ENCODE results near the gene GULP1. TPM values are rescaled to one million over a fixed set of nuclear protein-coding genes. Genes with fewer than 3 reads are reported as not detected.

GULP1 gene
- total RNA-seq, 1 donor from 2014 or later = 54.1 TPM

- peak; percentile 14 for DNase-seq (ENCODE audit: low read depth)
Measured at GRCh38 chr2:188466078-188466477, 174.4 kb downstream of the GULP1 start.

GRCh38 chr2:188466761-188467160 lies 175.1 kb downstream of the GULP1 start:
- DNase-seq (ENCODE audit: low read depth) = peak; percentile 42

DNA sequence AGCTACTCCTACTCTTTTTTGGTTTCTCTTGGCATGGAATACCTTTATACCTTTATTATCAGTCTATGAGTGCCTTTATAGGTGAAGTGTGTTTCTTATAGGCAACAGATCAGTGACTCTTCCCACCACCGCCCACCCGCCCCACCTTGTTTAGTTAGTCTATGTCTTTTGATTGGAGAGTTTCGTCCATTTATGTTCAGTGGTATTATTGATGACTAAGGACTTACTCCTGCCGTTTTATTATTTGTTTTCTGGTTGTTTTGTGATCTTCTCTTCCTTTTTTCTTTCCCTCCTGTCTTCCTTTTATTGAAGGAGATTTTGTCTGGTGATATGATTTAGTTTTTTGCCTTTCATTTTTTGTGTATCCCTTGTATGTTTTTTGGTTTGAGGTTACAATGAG lies 179.5 kb downstream of the GULP1 start:
- no peak for DNase-seq (ENCODE audit: low read depth)

DNA sequence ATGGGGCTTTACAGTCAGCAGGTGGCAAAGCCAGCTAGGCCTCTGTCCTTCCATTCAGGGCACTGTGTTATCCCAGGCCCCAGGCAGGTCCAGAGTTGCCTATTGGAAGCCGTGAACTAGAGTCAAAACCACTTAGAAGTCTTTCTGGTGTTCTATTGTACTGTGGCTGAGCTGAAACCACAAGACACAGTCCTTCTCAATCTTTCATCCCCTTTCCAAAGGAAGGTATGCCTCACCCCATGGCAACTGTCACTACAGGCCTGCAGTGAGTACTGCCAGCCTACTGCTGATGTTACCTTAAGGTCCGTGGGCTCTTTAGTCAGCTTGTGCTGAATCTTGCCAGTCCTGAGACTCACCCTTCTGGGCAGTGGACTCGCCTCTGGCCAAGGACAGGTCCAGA lies 181.6 kb downstream of the GULP1 start:
- peak; percentile 88 for DNase-seq (ENCODE audit: low read depth)

GRCh38 chr2:188474316-188474715 lies 182.6 kb downstream of the GULP1 start:
- peak; percentile 80 for DNase-seq (ENCODE audit: low read depth)

DNA sequence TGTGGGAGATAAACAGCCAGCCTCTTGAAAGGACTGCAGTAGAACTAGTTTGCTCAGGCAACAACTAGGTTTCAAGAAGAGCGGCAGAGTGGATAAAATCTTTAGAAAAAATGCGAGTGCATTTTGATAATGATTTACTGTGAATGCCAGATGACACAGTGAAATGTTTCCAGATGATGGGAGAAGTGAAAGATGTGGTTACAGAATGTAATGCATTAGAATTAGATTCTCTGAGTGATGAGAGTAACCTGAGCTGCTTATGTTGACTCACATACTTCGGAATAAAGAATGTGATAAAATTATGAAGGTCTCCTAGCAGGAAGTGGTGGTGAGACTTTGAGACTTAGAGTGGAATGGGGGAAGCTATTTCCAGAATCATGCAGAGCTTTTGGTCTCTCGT lies 184.3 kb downstream of the GULP1 start:
- peak; percentile 73 for DNase-seq (ENCODE audit: low read depth)

DNA sequence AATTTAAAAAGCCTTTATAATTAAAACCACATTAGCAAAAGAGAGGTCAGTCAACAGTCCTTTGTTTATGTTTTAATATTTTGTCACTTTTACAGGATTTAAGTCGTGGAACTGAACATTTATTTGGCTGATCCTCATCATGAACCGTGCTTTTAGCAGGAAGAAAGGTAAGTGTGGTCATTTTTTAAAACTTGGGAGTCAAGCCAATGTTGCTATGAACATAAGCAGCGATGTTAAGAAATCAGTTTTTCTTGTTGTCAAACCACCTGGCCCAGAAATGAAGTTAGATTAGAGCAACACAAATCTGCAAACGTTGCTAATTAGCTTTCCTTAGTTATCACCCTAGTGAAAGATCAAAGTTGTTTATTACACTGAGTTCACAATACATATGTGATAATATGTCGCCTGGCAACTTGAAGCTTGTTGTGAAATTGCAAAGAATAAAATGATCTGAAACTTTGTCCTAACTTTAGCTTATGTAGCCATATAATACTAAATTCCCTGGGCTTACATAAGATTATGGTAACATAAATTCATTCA lies 186.0 kb downstream of the GULP1 start:
- no peak for DNase-seq (ENCODE audit: low read depth)

- DNase-seq (ENCODE audit: low read depth) = no peak
Measured at GRCh38 chr2:188478724-188479123, 187.1 kb downstream of the GULP1 start.

GRCh38 chr2:188481474-188481873 lies 189.8 kb downstream of the GULP1 start:
- no peak for DNase-seq (ENCODE audit: low read depth)

DNA sequence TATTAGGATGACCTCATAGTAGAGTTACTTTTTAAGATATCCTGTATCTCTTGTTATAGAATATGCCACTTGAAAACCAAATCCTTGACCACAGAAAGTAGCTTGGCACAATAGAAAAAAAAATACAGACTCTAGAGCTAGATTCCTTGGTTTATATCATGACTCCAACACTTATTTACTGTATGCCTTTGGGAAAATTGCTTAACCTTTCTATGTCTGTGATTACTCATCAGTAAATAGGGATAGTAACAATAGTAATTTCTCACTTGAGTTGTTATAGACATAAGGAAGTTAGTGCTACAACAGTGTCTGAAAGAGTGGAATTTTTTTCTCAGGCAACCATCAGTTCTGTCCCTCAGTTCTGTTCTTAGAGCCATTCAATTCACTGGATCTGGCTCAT lies 193.8 kb downstream of the GULP1 start:
- peak; percentile 11 for DNase-seq (ENCODE audit: low read depth)

GRCh38 chr2:188492751-188493150 lies 201.1 kb downstream of the GULP1 start:
- no peak for DNase-seq (ENCODE audit: low read depth)

DNA sequence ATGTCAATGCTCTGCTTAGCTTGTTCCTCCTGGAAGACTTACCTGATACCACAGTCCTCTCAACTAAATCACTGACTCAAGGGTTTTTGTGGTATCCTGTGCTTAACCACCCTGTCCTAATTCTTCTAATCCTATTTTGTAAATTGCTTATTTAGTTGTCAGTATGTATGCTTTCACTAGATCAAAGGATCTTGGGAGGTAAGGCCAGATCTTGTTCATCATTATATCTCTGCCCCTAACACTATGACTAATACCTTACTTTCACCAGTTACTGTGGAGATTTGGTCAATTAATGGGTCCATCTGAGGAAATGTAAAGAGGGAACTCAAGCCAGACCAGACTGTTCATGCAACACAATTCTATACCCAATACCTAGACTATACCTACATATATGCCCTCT lies 203.2 kb downstream of the GULP1 start:
- DNase-seq (ENCODE audit: low read depth) = no peak

DNA sequence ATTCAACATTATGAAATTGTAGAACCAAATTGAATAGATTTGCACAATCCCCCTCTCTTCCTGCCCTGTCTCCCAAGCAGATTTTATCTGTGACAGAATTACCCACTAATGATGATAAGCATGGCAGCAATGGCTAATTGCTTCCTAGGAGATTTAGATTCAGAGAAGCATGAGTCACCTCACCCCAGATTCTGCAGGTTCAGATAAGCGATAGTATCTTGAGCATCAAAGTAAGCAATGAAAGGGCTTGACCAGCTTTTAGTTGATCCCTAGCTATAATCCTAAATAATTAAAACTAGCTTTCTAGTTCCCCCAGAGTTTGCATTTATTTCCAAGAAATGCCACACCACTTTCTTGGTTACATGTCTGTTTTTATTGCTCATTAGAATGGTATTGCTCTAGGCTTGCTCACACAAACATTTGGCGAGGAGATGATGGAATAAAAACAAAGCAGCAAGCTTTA lies 204.3 kb downstream of the GULP1 start:
- peak; percentile 28 for DNase-seq (ENCODE audit: low read depth)

- no peak for DNase-seq (ENCODE audit: low read depth)
Measured at GRCh38 chr2:188497726-188498125, 206.1 kb downstream of the GULP1 start.

- DNase-seq (ENCODE audit: low read depth) = no peak
Measured at GRCh38 chr2:188503975-188504374, 212.3 kb downstream of the GULP1 start.

- DNase-seq (ENCODE audit: low read depth) = no peak
Measured at GRCh38 chr2:188506843-188507242, 215.2 kb downstream of the GULP1 start.

DNA sequence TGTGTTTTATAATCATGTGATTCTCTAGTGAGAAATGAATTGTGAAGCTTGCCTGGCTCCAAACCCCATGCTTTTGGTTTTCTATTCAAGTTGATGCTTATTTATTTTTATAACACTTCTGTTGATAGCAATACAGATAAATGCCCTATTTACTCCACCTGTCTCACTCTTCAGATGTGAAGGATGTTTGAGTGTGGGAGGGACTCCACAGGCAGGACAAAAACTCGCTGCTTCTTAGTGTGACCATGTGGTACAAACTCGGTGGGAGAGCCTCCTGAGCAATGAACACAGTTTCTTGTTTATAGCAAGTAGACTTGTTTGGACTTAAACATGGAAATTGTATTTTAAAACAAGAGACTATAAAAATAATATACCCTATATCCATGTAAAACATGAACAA lies 219.7 kb downstream of the GULP1 start:
- no peak for DNase-seq (ENCODE audit: low read depth)

DNA sequence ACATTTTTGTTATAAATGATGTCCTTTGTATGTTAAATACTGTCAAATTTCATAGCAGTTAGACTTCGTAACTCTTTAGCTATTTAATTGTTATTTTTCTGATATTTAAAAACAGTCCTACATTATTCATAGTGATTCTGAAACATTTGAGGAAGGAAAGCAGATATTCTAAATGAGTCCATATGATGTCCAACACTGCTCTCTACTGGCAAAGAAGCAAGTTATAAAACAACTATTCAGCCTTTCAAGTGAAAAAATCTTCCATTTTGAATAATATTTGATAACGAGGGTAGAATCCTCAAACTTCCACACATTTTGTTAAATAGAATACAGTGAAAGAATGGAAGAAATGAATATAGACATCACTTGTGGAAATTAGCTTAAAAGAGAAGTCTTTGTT lies 220.8 kb downstream of the GULP1 start:
- DNase-seq (ENCODE audit: low read depth) = peak; percentile 73

GRCh38 chr2:188515918-188516317 lies 224.2 kb downstream of the GULP1 start:
- no peak for DNase-seq (ENCODE audit: low read depth)

GRCh38 chr2:188517549-188518215 lies 226.0 kb downstream of the GULP1 start:
- DNase-seq (ENCODE audit: low read depth) = no peak

- DNase-seq (ENCODE audit: low read depth) = no peak
Measured at GRCh38 chr2:188518381-188518780, 226.7 kb downstream of the GULP1 start.

- no peak for DNase-seq (ENCODE audit: low read depth)
Measured at GRCh38 chr2:188519136-188519535, 227.5 kb downstream of the GULP1 start.

GRCh38 chr2:188522517-188522916 lies 230.8 kb downstream of the GULP1 start:
- DNase-seq (ENCODE audit: low read depth) = no peak

All from myocyte (in vitro differentiated cells).